ENCODE results near the gene TNFRSF21. TPM values are rescaled to one million over a fixed set of nuclear protein-coding genes. Genes with fewer than 3 reads are reported as not detected.

Gene TNFRSF21
- total RNA-seq, 1 donor from 2014 or later: 27.1 TPM

DNA sequence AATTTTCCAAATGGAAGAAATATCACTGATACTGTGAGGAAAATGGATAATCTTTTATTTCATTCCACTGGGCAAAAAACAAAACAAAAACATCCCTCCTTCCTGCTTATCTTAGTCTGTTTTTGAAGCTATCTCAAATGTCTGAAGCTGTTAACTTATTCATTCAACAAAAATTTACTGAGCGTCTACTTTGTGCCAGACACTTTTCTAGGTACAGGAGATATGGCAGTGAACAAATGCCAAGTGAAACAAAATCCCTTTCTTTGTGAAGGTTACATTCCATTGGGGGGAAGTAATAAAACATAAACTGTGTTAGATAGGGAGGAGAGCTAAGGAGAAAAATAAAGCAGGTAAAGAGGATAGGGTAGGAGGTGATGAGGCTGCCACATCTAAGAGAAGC, 47.5 kb downstream of the TNFRSF21 start:
- TF ChIP-seq, protein P1, sequence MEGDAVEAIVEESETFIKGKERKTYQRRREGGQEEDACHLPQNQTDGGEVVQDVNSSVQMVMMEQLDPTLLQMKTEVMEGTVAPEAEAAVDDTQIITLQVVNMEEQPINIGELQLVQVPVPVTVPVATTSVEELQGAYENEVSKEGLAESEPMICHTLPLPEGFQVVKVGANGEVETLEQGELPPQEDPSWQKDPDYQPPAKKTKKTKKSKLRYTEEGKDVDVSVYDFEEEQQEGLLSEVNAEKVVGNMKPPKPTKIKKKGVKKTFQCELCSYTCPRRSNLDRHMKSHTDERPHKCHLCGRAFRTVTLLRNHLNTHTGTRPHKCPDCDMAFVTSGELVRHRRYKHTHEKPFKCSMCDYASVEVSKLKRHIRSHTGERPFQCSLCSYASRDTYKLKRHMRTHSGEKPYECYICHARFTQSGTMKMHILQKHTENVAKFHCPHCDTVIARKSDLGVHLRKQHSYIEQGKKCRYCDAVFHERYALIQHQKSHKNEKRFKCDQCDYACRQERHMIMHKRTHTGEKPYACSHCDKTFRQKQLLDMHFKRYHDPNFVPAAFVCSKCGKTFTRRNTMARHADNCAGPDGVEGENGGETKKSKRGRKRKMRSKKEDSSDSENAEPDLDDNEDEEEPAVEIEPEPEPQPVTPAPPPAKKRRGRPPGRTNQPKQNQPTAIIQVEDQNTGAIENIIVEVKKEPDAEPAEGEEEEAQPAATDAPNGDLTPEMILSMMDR (IDR thresholded peaks at IDR 0.05; ENCODE audit: partially characterized antibody, unreplicated experiment): no peak
- Mint-ChIP-seq H3K27me3 (ENCODE audit: unreplicated experiment) (peaks cover 3% of the 10 kb centered on the region), H3K9me3 (ENCODE audit: unreplicated experiment) (no peaks in the 10 kb centered on the region), H3K4me1 (ENCODE audit: low read depth, unreplicated experiment) (peaks cover 2% of the 10 kb centered on the region), H3K36me3 (ENCODE audit: unreplicated experiment) (no peaks in the 10 kb centered on the region), H3K4me3 (ENCODE audit: unreplicated experiment) (no peak overlapping the region), H3K27ac (ENCODE audit: unreplicated experiment) (no peak overlapping the region)
- no peak for DNase-seq

DNA sequence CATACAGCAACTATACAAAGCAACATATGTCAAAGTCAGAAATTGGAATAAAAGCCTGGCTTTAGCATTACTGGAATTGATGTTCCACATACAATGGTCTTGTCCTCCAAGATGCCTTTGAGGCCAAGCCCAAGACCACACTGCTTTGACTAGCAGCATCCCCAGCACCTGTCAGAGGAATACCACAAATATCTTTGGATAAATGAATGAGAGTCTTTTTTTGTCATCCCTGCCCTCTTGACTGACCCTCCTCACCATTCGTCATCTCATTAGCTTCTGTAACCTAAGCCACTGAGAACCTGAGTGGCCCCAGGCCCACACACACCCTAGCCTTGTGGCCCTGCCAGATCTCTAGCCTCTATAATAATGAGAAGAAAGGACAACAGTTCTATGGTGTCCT, 48.5 kb downstream of the TNFRSF21 start:
- Mint-ChIP-seq H3K36me3 (ENCODE audit: unreplicated experiment) (no peaks in the 10 kb centered on the region), H3K4me1 (ENCODE audit: low read depth, unreplicated experiment) (peaks cover 3% of the 10 kb centered on the region), H3K27ac (ENCODE audit: unreplicated experiment) (no peak overlapping the region), H3K27me3 (ENCODE audit: unreplicated experiment) (peaks cover 3% of the 10 kb centered on the region), H3K4me3 (ENCODE audit: unreplicated experiment) (no peak overlapping the region), H3K9me3 (ENCODE audit: unreplicated experiment) (no peaks in the 10 kb centered on the region)
- DNase-seq: no peak
- TF ChIP-seq, protein P1 (IDR thresholded peaks at IDR 0.05; ENCODE audit: partially characterized antibody, unreplicated experiment): no peak

DNA sequence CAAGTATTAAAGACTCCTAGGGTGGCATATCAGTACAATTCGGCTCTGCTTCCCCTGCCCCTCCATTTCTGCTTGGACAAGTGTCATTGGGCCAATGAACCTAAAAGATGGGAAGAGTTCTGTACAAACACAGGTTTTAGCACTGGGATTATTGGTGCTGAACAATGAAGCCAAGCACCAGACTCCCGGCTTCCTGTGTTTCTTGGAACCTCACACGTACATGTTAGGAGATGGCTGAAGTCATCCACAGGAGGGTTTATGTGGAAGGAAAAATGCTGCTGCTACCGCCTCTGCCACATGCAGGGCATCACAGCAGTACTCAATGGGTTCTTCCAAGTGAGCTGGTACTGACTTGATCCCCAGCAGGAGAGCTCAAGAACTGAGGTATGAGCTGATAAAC, 49.7 kb downstream of the TNFRSF21 start:
- Mint-ChIP-seq H3K9me3 (ENCODE audit: unreplicated experiment) (no peaks in the 10 kb centered on the region), H3K4me3 (ENCODE audit: unreplicated experiment) (no peak overlapping the region), H3K27ac (ENCODE audit: unreplicated experiment) (no peak overlapping the region), H3K36me3 (ENCODE audit: unreplicated experiment) (no peaks in the 10 kb centered on the region), H3K4me1 (ENCODE audit: low read depth, unreplicated experiment) (peaks cover 3% of the 10 kb centered on the region), H3K27me3 (ENCODE audit: unreplicated experiment) (peaks cover 3% of the 10 kb centered on the region)
- TF ChIP-seq, protein P1 (IDR thresholded peaks at IDR 0.05; ENCODE audit: partially characterized antibody, unreplicated experiment): no peak
- DNase-seq: no peak

DNA sequence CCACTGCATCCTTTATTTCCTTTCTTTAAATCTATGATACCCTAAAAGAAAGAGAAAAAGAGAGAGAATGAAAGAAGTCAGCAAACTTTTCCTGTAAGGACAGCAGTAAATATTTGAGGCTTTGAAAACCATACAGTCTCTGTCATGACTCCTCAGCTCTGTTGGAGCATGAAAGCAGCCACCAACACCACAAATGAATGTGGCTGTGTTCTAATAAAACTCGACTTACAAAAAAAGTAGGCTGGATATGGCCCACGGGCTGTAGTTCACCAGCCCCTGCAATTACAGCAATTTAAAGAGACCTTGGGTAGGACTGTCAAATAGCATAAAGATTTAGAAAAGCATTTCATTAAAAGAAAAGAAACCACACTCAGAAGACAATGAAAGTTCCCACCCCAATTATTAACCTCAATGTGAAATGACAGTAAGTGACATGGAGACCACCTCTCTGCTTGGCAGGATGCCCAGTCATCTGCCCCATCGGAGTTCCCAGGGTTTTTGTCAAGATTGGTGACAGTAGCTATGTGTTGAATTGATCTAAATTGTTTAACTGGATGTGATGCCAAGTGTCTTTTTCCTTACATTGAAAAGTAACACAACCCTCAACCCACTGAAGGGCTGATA, 50.9 kb downstream of the TNFRSF21 start:
- no peak overlapping the region for H3K4me3 Mint-ChIP-seq (ENCODE audit: unreplicated experiment)
- no peaks in the 10 kb centered on the region for H3K36me3 Mint-ChIP-seq (ENCODE audit: unreplicated experiment)
- H3K27me3 Mint-ChIP-seq (ENCODE audit: unreplicated experiment): peaks cover 3% of the 10 kb centered on the region
- DNase-seq: no peak
- TF ChIP-seq, protein P1 (IDR thresholded peaks at IDR 0.05; ENCODE audit: partially characterized antibody, unreplicated experiment): no peak
- H3K27ac Mint-ChIP-seq (ENCODE audit: unreplicated experiment): no peak overlapping the region
- peaks cover 3% of the 10 kb centered on the region for H3K4me1 Mint-ChIP-seq (ENCODE audit: low read depth, unreplicated experiment)
- no peaks in the 10 kb centered on the region for H3K9me3 Mint-ChIP-seq (ENCODE audit: unreplicated experiment)

DNA sequence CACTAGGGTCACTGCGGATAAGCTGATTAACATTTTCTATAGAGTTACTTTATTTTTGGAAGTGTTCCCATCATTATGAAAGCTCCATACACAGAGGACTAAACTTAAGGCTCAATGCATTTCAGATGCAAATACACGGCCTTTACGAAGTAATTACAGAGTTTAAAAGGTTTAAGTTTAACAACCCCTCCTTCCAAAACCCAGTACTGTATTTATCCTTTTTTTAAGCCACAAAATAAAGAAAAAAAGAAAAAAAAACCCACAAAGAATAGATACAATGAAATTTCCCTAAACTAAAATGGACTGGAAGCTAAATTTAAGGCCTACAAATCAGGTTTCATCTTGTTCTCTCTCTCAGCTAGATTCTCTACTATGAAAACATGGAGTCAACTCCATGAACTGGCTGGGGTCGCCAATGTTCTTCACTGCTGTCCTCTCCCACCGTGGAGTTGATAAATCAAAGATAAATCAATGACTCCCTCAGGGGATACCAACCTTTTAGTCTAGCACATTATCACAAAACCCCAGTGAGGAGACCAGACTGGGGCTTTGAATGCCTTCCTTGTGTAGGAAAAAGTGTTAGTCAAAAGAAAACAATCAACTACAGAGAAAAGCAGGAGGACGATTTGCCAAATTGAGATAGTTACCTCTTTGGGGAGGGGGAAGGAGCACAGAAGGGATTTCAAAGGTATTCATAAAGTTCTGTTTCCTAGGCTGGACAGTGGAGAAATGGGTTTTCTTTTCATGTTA, 52.5 kb downstream of the TNFRSF21 start:
- Mint-ChIP-seq H3K27me3 (ENCODE audit: unreplicated experiment) (peaks cover 3% of the 10 kb centered on the region), H3K4me1 (ENCODE audit: low read depth, unreplicated experiment) (peaks cover 3% of the 10 kb centered on the region), H3K27ac (ENCODE audit: unreplicated experiment) (no peak overlapping the region), H3K4me3 (ENCODE audit: unreplicated experiment) (no peak overlapping the region), H3K36me3 (ENCODE audit: unreplicated experiment) (no peaks in the 10 kb centered on the region), H3K9me3 (ENCODE audit: unreplicated experiment) (no peaks in the 10 kb centered on the region)
- TF ChIP-seq, protein P1 (IDR thresholded peaks at IDR 0.05; ENCODE audit: partially characterized antibody, unreplicated experiment): no peak
- DNase-seq: no peak
